HG03354 (cell line): ENCODE data around the gene ZNF774.
"Not testable (repeated sequence)": the region's sequence is repeated elsewhere in the genome, so short reads cannot be mapped to it uniquely, and the experiment has no call there.

Experiments
- ATAC-seq: cut with Tn5 transposase; IDR thresholded peaks from one replicate; pipeline ENCODE4 v1.9.1; 2021; ENCODE audit warnings: mild to moderate bottlenecking; ENCODE audit not compliant: unreplicated experiment, poor library complexity, severe bottlenecking

Gene ZNF774

GRCh38 chr15:90343302-90343790 lies 8.7 kb upstream of the ZNF774 start:
- ATAC-seq, result no peak

GRCh38 chr15:90344662-90345061 lies 7.4 kb upstream of the ZNF774 start:
- no peak for ATAC-seq

- no peak for ATAC-seq
These were observed 6.2 kb upstream of the ZNF774 start for GRCh38 chr15:90345857-90346256.

GRCh38 chr15:90347431-90348065 lies 4.5 kb upstream of the ZNF774 start:
- not testable (repeated sequence) for ATAC-seq

GRCh38 chr15:90348456-90348855 lies 3.6 kb upstream of the ZNF774 start:
- ATAC-seq, result no peak

- ATAC-seq, result no peak
These were observed 3.0 kb upstream of the ZNF774 start for GRCh38 chr15:90349072-90349471.

GRCh38 chr15:90349821-90350220 lies 2.3 kb upstream of the ZNF774 start:
- no peak for ATAC-seq

- ATAC-seq, result peak; percentile 11
These were observed 491 bp upstream of the ZNF774 start for GRCh38 chr15:90351479-90352106.

- ATAC-seq, result no peak
These were observed 2.9 kb downstream of the ZNF774 start for GRCh38 chr15:90354986-90355385.

GRCh38 chr15:90358124-90359033 lies 6.3 kb downstream of the ZNF774 start:
- no peak for ATAC-seq

GRCh38 chr15:90360746-90361145 lies 8.7 kb downstream of the ZNF774 start:
- no peak for ATAC-seq

GRCh38 chr15:90362936-90363212 lies 10.8 kb downstream of the ZNF774 start:
- no peak for ATAC-seq

GRCh38 chr15:90364251-90364650 lies 12.2 kb downstream of the ZNF774 start:
- no peak for ATAC-seq

- ATAC-seq, result no peak
These were observed 13.5 kb downstream of the ZNF774 start for GRCh38 chr15:90365414-90366055.

GRCh38 chr15:90367576-90367975 lies 15.5 kb downstream of the ZNF774 start:
- ATAC-seq, result no peak

GRCh38 chr15:90375071-90375470 lies 23.0 kb downstream of the ZNF774 start:
- no peak for ATAC-seq

GRCh38 chr15:90376789-90377188 lies 24.7 kb downstream of the ZNF774 start:
- no peak for ATAC-seq

- ATAC-seq, result no peak
These were observed 27.2 kb downstream of the ZNF774 start for GRCh38 chr15:90379263-90379662.

- no peak for ATAC-seq
These were observed 29.4 kb downstream of the ZNF774 start for GRCh38 chr15:90381515-90381914.

GRCh38 chr15:90382320-90382719 lies 30.2 kb downstream of the ZNF774 start:
- no peak for ATAC-seq
